Ovary (tissue), 9 donors: ENCODE measurements around the gene FAM222A. TPM values are rescaled to one million over a fixed set of nuclear protein-coding genes. Genes with fewer than 3 reads are reported as not detected.

Source experiments
- DNase-seq, 5 donors: peaks; one replicate each; pipeline ENCODE4 v3.0.0-alpha.2; 2019 to 2020
- H3K27ac ChIP-seq, 2 donors: fragments of 200-600 bp; one replicate each; pipeline versions ENCODE4 v1.5.1 to v1.8.0; 2019 to 2022
- H3K27me3 ChIP-seq: fragments of 200-600 bp; one replicate; pipeline ENCODE4 v1.8.0; 2022
- H3K36me3 ChIP-seq: fragments of 200-600 bp; sonication (generic); one replicate; pipeline ENCODE4 v1.5.1; 2019
- H3K4me1 ChIP-seq: one replicate; pipeline ENCODE4 v1.8.1; 2013; ENCODE audit warnings: mild to moderate bottlenecking, moderate library complexity; ENCODE audit not compliant: insufficient read depth
- H3K4me3 ChIP-seq: fragments of 200-600 bp; sonication (generic); one replicate; pipeline ENCODE4 v1.5.1; 2017
- H3K9me3 ChIP-seq, 2 donors: fragments of 200-600 bp in 1 of 2; sonication (generic) in 1 of 2; one replicate each; pipeline versions ENCODE4 v1.5.1 to v1.8.1; 2013 to 2019; ENCODE audit warnings: mild to moderate bottlenecking in 1 of 2, moderate library complexity in 1 of 2
- CTCF ChIP-seq, 3 donors: fragments of 450-650 bp in 2 of 3; fragments of 200-600 bp in 1 of 3; IDR thresholded peaks; one replicate each; pipeline versions ENCODE4 v1.5.1 to v1.8.0; 2016 to 2022; ENCODE audit warnings: antibody characterized with exemption in 3 of 3, mild to moderate bottlenecking in 1 of 3
- EP300 ChIP-seq: sonication (generic); formaldehyde crosslinking; IDR thresholded peaks from one replicate; pipeline ENCODE4 v1.6.1; 2017; ENCODE audit warnings: antibody characterized with exemption
- POLR2A ChIP-seq: fragments of 450-650 bp; IDR thresholded peaks from one replicate; pipeline ENCODE4 v1.6.1; 2017; ENCODE audit warnings: antibody characterized with exemption, mild to moderate bottlenecking, moderate library complexity
- WGBS, 3 donors: extraction: QIAGEN DNeasy Blood & Tissue Kit in 1 of 3; methylation state at CpG; one replicate each; pipeline versions ENCODE4 v1.1.5 to v1.1.7; 2013 to 2017; 5-methylcytosine and 5-hydroxymethylcytosine counted together
- intact Hi-C, 4 donors: fragments of 100-400 bp; cut with DNase I; formaldehyde crosslinking; loops; one replicate each; pipeline versions ENCODE4 v1.11.0 to v1.15.1; 2022 to 2023
- polyA plus RNA-seq, 2 donors: library from polyadenylated mRNA; stranded (reverse); fragments of 200-250 nt in 1 of 2; fragments of 350-450 nt in 1 of 2; fragmentation: Illumina TruSeq in 1 of 2; extraction: RNeasy Lipid Tissue Mini Kit (QIAGEN cat#74804) in 1 of 2; gene quantifications; one replicate each; pipeline ENCODE4 v1.2.3, GENCODE V29; 2013 to 2014
- total RNA-seq, 7 donors: library from RNA; depleted of rRNA in 2 of 7; stranded (reverse); fragments of >200 nt in 2 of 7; fragmentation: NEBNext Ultra II Directional in 3 of 7; extraction: Animal tissue kit (Norgen Biotek cat#: 25700) in 3 of 7; gene quantifications; one replicate each; pipeline versions ENCODE4 v1.1.0 to v1.2.4, GENCODE V29; 2016 to 2023
- donor health status: DM: no; HTN: no; CAD: no; lungs with moderate emphysema.
- donor health status: DM: no; HTN: no; CAD: no.
- donor health status: Bipolar disorder and iron deficiency.
- donor health status: DM: yes; HTN: yes; CAD: no.
- donor health status: DM: no; HTN: no; CAD: no.
- donor health status: DM: yes; HTN: yes; CAD: no.

Gene FAM222A
- total and polyA plus RNA-seq, 9 donors: 4.8 to 28.4 (median 13.7) TPM

GRCh38 chr12:109775172-109775881, 61.7 kb downstream of the FAM222A start:
- Histone ChIP-seq H3K4me3 (no peak overlapping the region), H3K36me3 (no peaks in the 10 kb centered on the region), H3K4me1 (peaks cover 12% of the 10 kb centered on the region), H3K27ac (no peak overlapping the region), H3K9me3 (no peaks in the 10 kb centered on the region), H3K27me3 (no peaks in the 10 kb centered on the region)
- 19 to 23% (median 20%) methylated on average over 10 of the region's 10 CpGs for WGBS, 3 donors
- intact Hi-C loops: loop anchor here in 3 of 4 donors (1.0 to 10.0 kb wide), 3 partner anchors 179 to 348 kb away; no protein-coding TSS in a partner anchor
- TF ChIP-seq EP300: no peak
- TF ChIP-seq POLR2A: peak; percentile 12
- peak; percentile 70 to 87 (median 81) for TF ChIP-seq CTCF (IDR thresholded peaks at IDR 0.05)
- peak; percentile 73 to 89 (median 85) for DNase-seq

- Histone ChIP-seq H3K27ac (no peak overlapping the region), H3K27me3 (no peaks in the 10 kb centered on the region), H3K36me3 (no peaks in the 10 kb centered on the region), H3K9me3 (no peaks in the 10 kb centered on the region), H3K4me1 (peaks cover 8% of the 10 kb centered on the region), H3K4me3 (no peak overlapping the region)
- 46 to 61% (median 56%) methylated on average over 9 of the region's 9 CpGs for WGBS, 3 donors
- DNase-seq: no peak
- TF ChIP-seq POLR2A (no peak), EP300 (no peak), CTCF (IDR thresholded peaks at IDR 0.05) (no peak)
- intact Hi-C loops: loop anchor here in 3 of 4 donors (2.0 to 10.0 kb wide), 3 partner anchors 176 to 349 kb away; no protein-coding TSS in a partner anchor
Measured at GRCh38 chr12:109776624-109777023, 63.0 kb downstream of the FAM222A start.

GRCh38 chr12:109777544-109777943, 63.9 kb downstream of the FAM222A start:
- no peaks in the 10 kb centered on the region for H3K36me3 ChIP-seq
- no peak for DNase-seq
- no peaks in the 10 kb centered on the region for H3K27me3 ChIP-seq
- no peak overlapping the region for H3K4me3 ChIP-seq
- TF ChIP-seq EP300 (no peak), POLR2A (no peak), CTCF (IDR thresholded peaks at IDR 0.05) (no peak)
- no peaks in the 10 kb centered on the region for H3K9me3 ChIP-seq
- intact Hi-C loops: loop anchor here in 3 of 4 donors (2.0 to 10.0 kb wide), 3 partner anchors 177 to 350 kb away; no protein-coding TSS in a partner anchor
- no peak overlapping the region for H3K27ac ChIP-seq
- 34 to 42% (median 36%) methylated on average over 5 of the region's 5 CpGs for WGBS, 3 donors
- H3K4me1 ChIP-seq: peaks cover 7% of the 10 kb centered on the region

GRCh38 chr12:109778684-109779083, 65.1 kb downstream of the FAM222A start:
- TF ChIP-seq CTCF (IDR thresholded peaks at IDR 0.05) (no peak), POLR2A (no peak), EP300 (no peak)
- peaks cover 1% of the 10 kb centered on the region for H3K4me1 ChIP-seq
- no peak overlapping the region for H3K27ac ChIP-seq
- no peaks in the 10 kb centered on the region for H3K36me3 ChIP-seq
- intact Hi-C loops: loop anchor here in 3 of 4 donors (5.0 to 10.0 kb wide), 2 partner anchors 254 to 351 kb away; no protein-coding TSS in a partner anchor
- DNase-seq: no peak
- WGBS, 3 donors: 97 to 100% (median 98%) methylated on average over 1 of the region's 1 CpG
- no peaks in the 10 kb centered on the region for H3K9me3 ChIP-seq
- no peak overlapping the region for H3K4me3 ChIP-seq
- H3K27me3 ChIP-seq: no peaks in the 10 kb centered on the region
